Karpas-422 (cell line): ENCODE measurements around the gene MANSC1. TPM values are rescaled to one million over a fixed set of nuclear protein-coding genes. Genes with fewer than 3 reads are reported as not detected.

ENCODE experiments used
- DNase-seq: peaks from one replicate; pipeline ENCODE4 v3.0.0-alpha.2; 2015
- H2AFZ ChIP-seq: fragments of 200-600 bp; sonication (generic); 2 replicates; pipeline ENCODE4 v1.6.1; 2014; ENCODE audit warnings: antibody characterized with exemption, low read length, mixed read lengths
- H3K27ac ChIP-seq: fragments of 200-600 bp; sonication (generic); 2 replicates; pipeline ENCODE4 v1.5.1; 2014; ENCODE audit warnings: mild to moderate bottlenecking, low read length, moderate library complexity
- H3K27me3 ChIP-seq: fragments of 200-600 bp; sonication (generic); 2 replicates; pipeline ENCODE4 v1.6.1; 2014; ENCODE audit warnings: low read length, mixed read lengths
- H3K36me3 ChIP-seq: fragments of 200-600 bp; sonication (generic); 2 replicates; pipeline ENCODE4 v1.6.1; 2014; ENCODE audit warnings: low read length, mixed read lengths; ENCODE audit not compliant: insufficient read depth
- H3K4me1 ChIP-seq: fragments of 200-600 bp; sonication (generic); 2 replicates; pipeline ENCODE4 v1.6.1; 2014; ENCODE audit warnings: mild to moderate bottlenecking, low read length, mixed read lengths
- H3K4me2 ChIP-seq: fragments of 200-600 bp; sonication (generic); 2 replicates; pipeline ENCODE4 v1.6.1; 2014; ENCODE audit warnings: low read length, low read depth, mild to moderate bottlenecking; ENCODE audit not compliant: poor library complexity, severe bottlenecking
- H3K4me3 ChIP-seq: fragments of 200-600 bp; sonication (generic); 2 replicates; pipeline ENCODE4 v1.5.1; 2014; ENCODE audit warnings: mild to moderate bottlenecking, antibody characterized with exemption, low read length, mixed read lengths
- H3K79me2 ChIP-seq: fragments of 200-600 bp; sonication (generic); 2 replicates; pipeline ENCODE4 v1.6.1; 2014; ENCODE audit warnings: mild to moderate bottlenecking, low read length, mixed read lengths
- H3K9ac ChIP-seq: fragments of 200-600 bp; sonication (generic); 2 replicates; pipeline ENCODE4 v1.6.0; 2014; ENCODE audit warnings: low read length
- H3K9me2 ChIP-seq: fragments of 200-600 bp; sonication (generic), shearing (Covaris generic); replicated peaks from 2 replicates; pipeline ENCODE4 v1.6.0; 2014; ENCODE audit warnings: mild to moderate bottlenecking, low read length, moderate library complexity; ENCODE audit not compliant: insufficient read depth
- H3K9me3 ChIP-seq: fragments of 300-700, 200-600 bp; sonication (generic); 2 replicates; pipeline ENCODE4 v1.6.1; 2014; ENCODE audit warnings: low read length, mixed read lengths
- H4K20me1 ChIP-seq: fragments of 200-600 bp; sonication (generic); 2 replicates; pipeline ENCODE4 v1.6.1; 2014; ENCODE audit warnings: mild to moderate bottlenecking, antibody characterized with exemption, low read length, low read depth; ENCODE audit not compliant: insufficient read depth
- total RNA-seq: library from RNA; depleted of rRNA; stranded (reverse); fragments of >200 nt; shearing (Covaris generic); gene quantifications from 2 replicates; pipeline ENCODE4 v1.2.3, GENCODE V29; 2014; ENCODE audit warnings: low replicate concordance

MANSC1 gene
- total RNA-seq, 1 experiment from 2014 or later = not detected

GRCh38 chr12:12336511-12336910 lies 13.5 kb downstream of the MANSC1 start:
- no peak for DNase-seq
- no peaks in the 10 kb centered on the region for H3K9me3 ChIP-seq
- H3K9ac ChIP-seq = no peak overlapping the region
- no peaks in the 10 kb centered on the region for H3K27me3 ChIP-seq
- H3K4me2 ChIP-seq = no peak overlapping the region
- H3K36me3 ChIP-seq = no peaks in the 10 kb centered on the region
- no peaks in the 10 kb centered on the region for H3K9me2 ChIP-seq
- no peak overlapping the region for H3K27ac ChIP-seq
- no peaks in the 10 kb centered on the region for H3K4me1 ChIP-seq
- no peaks in the 10 kb centered on the region for H3K79me2 ChIP-seq
- H2AFZ ChIP-seq = no peak overlapping the region
- H4K20me1 ChIP-seq = no peaks in the 10 kb centered on the region
- no peak overlapping the region for H3K4me3 ChIP-seq

- no peak for DNase-seq
- no peak overlapping the region for H3K4me2 ChIP-seq
These were observed 14.0 kb downstream of the MANSC1 start for GRCh38 chr12:12336049-12336411.

GRCh38 chr12:12334367-12335040 lies 15.5 kb downstream of the MANSC1 start:
- no peak overlapping the region for H3K4me2 ChIP-seq

More at GRCh38 chr12:12336049-12336411, 14.0 kb downstream of the MANSC1 start:
- no peaks in the 10 kb centered on the region for H3K79me2 ChIP-seq
- H3K9ac ChIP-seq = no peak overlapping the region
- H2AFZ ChIP-seq = no peak overlapping the region
- no peaks in the 10 kb centered on the region for H3K4me1 ChIP-seq
- no peak overlapping the region for H3K4me3 ChIP-seq
- H3K36me3 ChIP-seq = no peaks in the 10 kb centered on the region
- no peaks in the 10 kb centered on the region for H4K20me1 ChIP-seq
- no peaks in the 10 kb centered on the region for H3K27me3 ChIP-seq
- H3K27ac ChIP-seq = no peak overlapping the region
- no peaks in the 10 kb centered on the region for H3K9me2 ChIP-seq
- no peaks in the 10 kb centered on the region for H3K9me3 ChIP-seq

GRCh38 chr12:12333407-12334366 lies 16.4 kb downstream of the MANSC1 start:
- Histone ChIP-seq H3K36me3 (no peaks in the 10 kb centered on the region), H3K9ac (no peak overlapping the region), H3K4me1 (no peaks in the 10 kb centered on the region), H3K27me3 (no peaks in the 10 kb centered on the region), H3K9me2 (no peaks in the 10 kb centered on the region), H3K79me2 (no peaks in the 10 kb centered on the region), H4K20me1 (no peaks in the 10 kb centered on the region), H3K9me3 (no peaks in the 10 kb centered on the region), H3K27ac (no peak overlapping the region), H3K4me2 (no peak overlapping the region), H2AFZ (no peak overlapping the region), H3K4me3 (no peak overlapping the region)
- DNase-seq = no peak

More at GRCh38 chr12:12334367-12335040, 15.5 kb downstream of the MANSC1 start:
- Histone ChIP-seq H3K4me1 (no peaks in the 10 kb centered on the region), H3K9me3 (no peaks in the 10 kb centered on the region), H3K27me3 (no peaks in the 10 kb centered on the region), H3K79me2 (no peaks in the 10 kb centered on the region), H3K36me3 (no peaks in the 10 kb centered on the region), H3K4me3 (no peak overlapping the region), H3K9me2 (no peaks in the 10 kb centered on the region), H4K20me1 (no peaks in the 10 kb centered on the region), H3K9ac (no peak overlapping the region), H3K27ac (no peak overlapping the region), H2AFZ (no peak overlapping the region)
- DNase-seq = peak; percentile 76

GRCh38 chr12:12331896-12332295 lies 18.1 kb downstream of the MANSC1 start:
- Histone ChIP-seq H3K4me3 (no peak overlapping the region), H3K79me2 (no peaks in the 10 kb centered on the region), H3K4me1 (no peaks in the 10 kb centered on the region), H3K4me2 (no peak overlapping the region), H3K36me3 (no peaks in the 10 kb centered on the region), H3K9me2 (no peaks in the 10 kb centered on the region), H4K20me1 (no peaks in the 10 kb centered on the region), H3K27me3 (no peaks in the 10 kb centered on the region), H2AFZ (no peak overlapping the region), H3K9me3 (no peaks in the 10 kb centered on the region), H3K9ac (no peak overlapping the region), H3K27ac (no peak overlapping the region)
- DNase-seq = no peak

GRCh38 chr12:12331244-12331771 lies 18.7 kb downstream of the MANSC1 start:
- no peak for DNase-seq
- no peak overlapping the region for H3K4me3 ChIP-seq
- H3K4me2 ChIP-seq = no peak overlapping the region
- no peaks in the 10 kb centered on the region for H3K9me3 ChIP-seq
- H3K9me2 ChIP-seq = no peaks in the 10 kb centered on the region
- H3K79me2 ChIP-seq = no peaks in the 10 kb centered on the region
- no peaks in the 10 kb centered on the region for H3K27me3 ChIP-seq
- no peaks in the 10 kb centered on the region for H4K20me1 ChIP-seq
- no peaks in the 10 kb centered on the region for H3K4me1 ChIP-seq
- no peak overlapping the region for H3K9ac ChIP-seq
- H3K27ac ChIP-seq = no peak overlapping the region
- no peak overlapping the region for H2AFZ ChIP-seq
- H3K36me3 ChIP-seq = no peaks in the 10 kb centered on the region

- Histone ChIP-seq H3K4me1 (no peaks in the 10 kb centered on the region), H3K9me3 (no peaks in the 10 kb centered on the region), H3K79me2 (no peaks in the 10 kb centered on the region), H2AFZ (peak overlapping the region; percentile 66; the same call in 1 of the 2 replicates), H3K9me2 (no peaks in the 10 kb centered on the region), H3K27ac (no peak overlapping the region), H3K4me2 (no peak overlapping the region), H3K27me3 (no peaks in the 10 kb centered on the region), H3K36me3 (no peaks in the 10 kb centered on the region), H3K4me3 (no peak overlapping the region), H4K20me1 (no peaks in the 10 kb centered on the region), H3K9ac (no peak overlapping the region)
- peak; percentile 86 for DNase-seq
These were observed 22.2 kb downstream of the MANSC1 start for GRCh38 chr12:12327802-12328201.

GRCh38 chr12:12326262-12326661 lies 23.8 kb downstream of the MANSC1 start:
- no peak overlapping the region for H3K27ac ChIP-seq
- no peaks in the 10 kb centered on the region for H3K4me1 ChIP-seq
- H3K9ac ChIP-seq = no peak overlapping the region
- no peaks in the 10 kb centered on the region for H3K9me3 ChIP-seq
- H3K27me3 ChIP-seq = no peaks in the 10 kb centered on the region
- no peak for DNase-seq
- H3K4me3 ChIP-seq = no peak overlapping the region
- H4K20me1 ChIP-seq = no peaks in the 10 kb centered on the region
- no peaks in the 10 kb centered on the region for H3K9me2 ChIP-seq
- H3K36me3 ChIP-seq = no peaks in the 10 kb centered on the region
- no peak overlapping the region for H2AFZ ChIP-seq
- no peak overlapping the region for H3K4me2 ChIP-seq
- no peaks in the 10 kb centered on the region for H3K79me2 ChIP-seq
